Stimulated activated CD8-positive, alpha-beta memory T cell treated with anti-CD3 and anti-CD28 coated beads, Interleukin-15, amount 100 ng/mL, for 1 hour (primary cell): ENCODE results near the gene MRPS11.
"Not testable (repeated sequence)": the region's sequence is repeated elsewhere in the genome, so short reads cannot be mapped to it uniquely, and the experiment has no call there.

ENCODE experiments used
- DNase-seq: peaks from one replicate; pipeline ENCODE4 v3.0.0-alpha.2; 2020; ENCODE audit warnings: low read depth

The MRPS11 gene

GRCh38 chr15:88454867-88455810 is 12.4 kb upstream of the MRPS11 start:
- DNase-seq: no peak

GRCh38 chr15:88456733-88457132 is 10.8 kb upstream of the MRPS11 start:
- DNase-seq: no peak

GRCh38 chr15:88463870-88464532 is 3.5 kb upstream of the MRPS11 start:
- DNase-seq: no peak

GRCh38 chr15:88465633-88466224 is 1.8 kb upstream of the MRPS11 start:
- DNase-seq: no peak

GRCh38 chr15:88467935-88468528 is 524 bp downstream of the MRPS11 start:
- no peak for DNase-seq

- not testable (repeated sequence) for DNase-seq
These were observed 1.2 kb downstream of the MRPS11 start for GRCh38 chr15:88468721-88469120.

- no peak for DNase-seq
These were observed 1.8 kb downstream of the MRPS11 start for GRCh38 chr15:88469321-88469720.

- no peak for DNase-seq
These were observed 3.3 kb downstream of the MRPS11 start for GRCh38 chr15:88470625-88471372.

- DNase-seq: no peak
These were observed 4.7 kb downstream of the MRPS11 start for GRCh38 chr15:88472225-88472624.

GRCh38 chr15:88473661-88474293 is 6.3 kb downstream of the MRPS11 start:
- not testable (repeated sequence) for DNase-seq

- DNase-seq: no peak
These were observed 9.1 kb downstream of the MRPS11 start for GRCh38 chr15:88476635-88477060.

GRCh38 chr15:88477126-88477525 is 9.6 kb downstream of the MRPS11 start:
- no peak for DNase-seq

GRCh38 chr15:88477904-88478303 is 10.4 kb downstream of the MRPS11 start:
- no peak for DNase-seq

- DNase-seq: no peak
These were observed 11.7 kb downstream of the MRPS11 start for GRCh38 chr15:88479169-88479568.

GRCh38 chr15:88480981-88481380 is 13.5 kb downstream of the MRPS11 start:
- no peak for DNase-seq

GRCh38 chr15:88482263-88482662 is 14.8 kb downstream of the MRPS11 start:
- no peak for DNase-seq

GRCh38 chr15:88484682-88485331 is 17.3 kb downstream of the MRPS11 start:
- DNase-seq: no peak

- no peak for DNase-seq
These were observed 19.8 kb downstream of the MRPS11 start for GRCh38 chr15:88487178-88487795.

- no peak for DNase-seq
These were observed 20.5 kb downstream of the MRPS11 start for GRCh38 chr15:88487796-88488523.

- DNase-seq: no peak
These were observed 21.8 kb downstream of the MRPS11 start for GRCh38 chr15:88489321-88489720.
